TTC549 (cell line): ENCODE data around the gene UBR4.

ENCODE experiments used
- FAIRE-seq: peaks from 2 replicates; lab custom pipeline; 2012; peaks lifted over from hg19 to GRCh38; lab: Jason Lieb, UNC

The UBR4 gene

DNA sequence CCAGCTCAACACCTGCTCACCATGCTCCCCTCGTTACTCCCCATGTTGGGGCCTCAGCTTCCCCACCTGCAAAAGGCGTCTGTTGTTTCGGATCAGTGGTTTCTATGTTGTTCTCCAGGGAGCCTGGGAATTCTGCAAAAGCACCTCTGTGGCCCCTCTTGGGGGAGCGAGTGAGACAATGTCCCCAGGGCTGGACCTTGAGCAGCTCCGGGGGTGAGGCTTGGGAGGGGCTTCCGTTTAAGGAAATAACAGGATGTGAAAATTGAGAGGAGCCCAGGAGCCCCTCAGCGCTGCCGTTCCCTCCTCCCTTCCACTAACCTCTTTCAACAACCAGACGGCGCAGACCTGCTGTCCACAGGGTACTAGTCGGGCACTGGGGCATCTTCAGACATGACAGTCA lies 155.1 kb downstream of the UBR4 start:
- FAIRE-seq = no peak

DNA sequence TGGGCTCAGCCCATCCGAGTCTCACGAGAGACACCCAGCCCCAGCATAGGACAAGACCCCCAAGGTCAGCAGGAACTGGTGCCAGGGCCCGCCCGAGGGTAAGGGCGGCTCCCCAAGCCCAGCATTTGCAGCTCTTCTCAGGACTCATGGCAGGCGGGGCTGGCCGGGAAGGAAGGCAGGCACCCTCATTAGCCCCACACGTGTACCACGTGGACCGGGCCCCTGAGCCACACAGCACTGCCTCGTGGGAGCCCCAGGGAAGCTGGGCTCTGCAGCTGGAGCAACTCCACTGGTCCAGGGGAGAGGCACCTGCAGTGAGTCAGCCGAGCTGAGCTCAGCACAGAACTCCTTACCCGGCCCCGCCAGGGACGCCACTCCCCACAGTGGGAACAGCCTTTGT lies 155.8 kb downstream of the UBR4 start:
- no peak for FAIRE-seq

DNA sequence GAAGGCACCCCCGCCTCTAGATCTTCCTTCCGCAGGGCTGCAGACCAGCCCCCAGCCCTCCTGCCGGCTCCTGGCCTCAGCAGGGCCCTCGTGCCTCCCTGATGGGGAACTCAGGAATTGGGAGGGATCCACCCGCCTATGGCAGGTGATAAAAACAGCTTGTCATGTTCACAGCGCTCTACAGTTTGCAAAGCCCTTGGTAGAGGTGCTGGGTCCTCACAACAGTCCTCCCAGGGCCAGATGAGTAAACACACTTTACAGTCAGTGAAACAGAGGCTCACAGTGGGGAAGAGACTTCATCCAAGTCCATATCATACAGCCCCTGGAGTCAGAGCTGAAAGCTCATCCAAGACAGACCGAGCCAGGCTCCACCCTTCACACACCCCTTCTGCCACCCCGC lies 156.6 kb downstream of the UBR4 start:
- FAIRE-seq = no peak

DNA sequence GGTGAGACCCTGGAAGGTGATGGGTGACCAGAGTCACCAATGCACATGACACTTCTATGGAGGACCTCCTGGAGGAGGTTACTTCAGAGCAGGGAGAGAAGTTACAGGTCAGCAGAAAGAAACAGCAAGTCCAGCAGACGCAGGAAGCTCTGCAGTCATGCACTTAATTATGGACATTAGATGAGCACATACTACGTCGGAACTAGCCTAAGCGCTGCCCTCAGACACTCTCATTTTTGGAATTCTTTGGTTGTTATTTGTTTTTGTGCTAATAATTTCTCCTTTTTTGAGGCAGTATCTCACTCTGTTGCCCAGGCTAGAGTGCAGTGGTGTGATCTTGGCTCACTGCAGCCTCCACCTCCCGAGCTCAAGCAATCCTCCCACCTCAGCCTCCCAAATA lies 160.3 kb downstream of the UBR4 start:
- no peak for FAIRE-seq

DNA sequence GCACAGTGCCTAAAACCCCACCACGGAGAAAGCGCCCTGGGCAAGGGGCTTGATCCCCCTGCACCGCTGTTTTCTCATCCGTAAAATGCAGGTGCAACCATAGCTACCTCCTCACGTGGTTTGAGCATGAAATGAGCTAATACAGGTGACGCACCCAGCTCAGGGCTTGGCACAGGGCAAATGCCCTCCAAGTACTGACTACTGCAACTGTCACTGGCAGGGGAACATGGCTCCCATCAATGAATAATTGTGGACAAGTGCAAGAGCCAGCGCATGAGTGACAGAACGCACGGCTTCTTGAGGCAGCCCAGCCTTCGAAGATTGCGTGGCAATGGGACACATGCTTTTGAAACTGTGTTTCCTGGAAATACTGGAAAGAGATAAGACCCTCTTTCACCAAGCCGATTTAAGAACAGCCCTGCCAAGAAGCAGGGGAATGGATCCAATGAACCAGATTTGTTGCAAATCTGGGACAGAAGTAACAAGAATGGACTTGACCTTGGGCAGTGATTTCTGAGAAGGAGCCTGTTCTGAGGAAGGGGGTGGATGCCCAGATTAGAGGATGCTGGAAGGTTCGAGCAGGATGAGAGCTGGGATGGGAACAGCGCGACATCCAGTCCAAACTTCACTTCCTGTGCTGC lies 160.8 kb downstream of the UBR4 start:
- FAIRE-seq = no peak

DNA sequence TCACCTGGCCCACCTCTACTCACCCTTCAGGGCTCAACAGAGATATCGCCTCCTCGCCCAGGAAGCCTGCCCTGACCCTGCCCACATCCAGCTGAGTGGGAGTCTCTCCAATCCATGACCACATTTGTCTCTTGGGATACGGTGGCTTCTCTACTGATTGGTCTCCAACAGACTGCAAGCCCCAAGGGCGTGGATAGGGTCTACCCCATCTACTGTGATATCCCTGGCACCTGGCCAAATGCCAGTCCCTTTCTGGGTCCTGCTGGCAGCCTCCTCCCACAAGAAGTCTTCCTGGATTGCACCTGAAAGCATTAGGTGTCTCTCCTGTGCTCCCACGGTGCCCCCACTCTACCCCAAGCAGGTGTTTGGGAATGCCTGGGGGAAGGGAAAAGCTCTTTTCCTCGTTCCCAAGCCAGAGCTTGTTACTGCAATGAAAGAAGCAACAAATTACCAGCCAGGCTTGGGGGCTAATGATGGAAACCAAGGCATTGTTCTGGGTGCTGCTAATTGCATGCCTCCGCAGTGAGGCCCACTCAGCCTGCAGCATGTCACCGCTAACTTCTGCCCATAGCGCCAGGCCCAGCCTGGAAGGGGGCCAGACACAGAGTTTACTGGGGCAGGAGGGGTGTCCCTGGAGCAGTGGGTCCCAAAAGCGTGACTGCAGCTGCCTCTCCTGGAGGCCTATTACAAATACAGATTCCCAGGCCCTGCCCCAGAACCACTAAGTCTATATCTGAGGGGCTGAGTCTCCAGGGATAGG lies 162.9 kb downstream of the UBR4 start:
- no peak for FAIRE-seq

DNA sequence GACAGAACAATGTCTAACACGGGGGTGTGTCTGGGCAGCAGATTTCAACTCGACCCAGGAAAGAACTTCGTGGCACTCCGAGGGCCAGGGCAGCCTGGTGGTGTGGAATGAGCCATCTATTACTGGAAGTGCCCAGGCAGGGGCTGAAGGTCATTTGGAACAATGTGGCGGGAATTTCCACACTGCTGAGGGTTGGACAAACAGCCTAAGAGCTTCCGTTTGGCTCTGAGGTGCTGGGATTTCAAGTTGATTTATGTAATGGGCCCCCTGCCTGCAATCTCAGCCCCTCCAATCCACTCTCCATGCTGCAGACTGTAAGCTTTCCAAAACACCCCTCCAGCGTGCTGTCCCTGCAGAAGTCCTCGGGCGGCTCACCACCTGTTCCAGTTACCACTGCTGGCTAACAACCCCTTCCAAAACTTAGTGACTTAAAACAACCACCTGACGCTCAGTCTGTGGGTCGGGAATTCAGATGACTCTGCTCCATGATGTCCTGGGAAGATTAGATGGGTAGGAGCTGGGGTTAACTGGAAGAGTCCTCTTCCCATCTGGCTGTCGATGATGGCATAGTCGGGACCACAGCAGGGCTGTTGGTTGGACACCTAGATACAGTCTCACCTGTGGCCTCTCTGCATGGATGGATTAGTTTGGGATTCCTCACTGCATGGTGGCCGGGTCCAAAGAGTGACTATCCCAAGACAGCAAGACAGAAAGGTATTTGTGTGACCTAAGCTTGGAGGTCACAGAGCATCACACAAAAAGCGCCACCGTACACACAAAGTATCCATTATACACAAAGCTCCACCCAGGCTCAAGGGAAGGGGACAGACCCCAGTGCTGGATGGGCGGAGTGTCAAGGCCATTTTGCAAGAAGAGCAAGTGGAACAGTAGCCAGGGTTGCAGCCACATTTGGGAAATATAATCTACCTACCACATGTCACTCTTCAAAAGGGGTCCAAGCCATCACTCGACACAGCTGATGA lies 163.9 kb downstream of the UBR4 start:
- FAIRE-seq = no peak

DNA sequence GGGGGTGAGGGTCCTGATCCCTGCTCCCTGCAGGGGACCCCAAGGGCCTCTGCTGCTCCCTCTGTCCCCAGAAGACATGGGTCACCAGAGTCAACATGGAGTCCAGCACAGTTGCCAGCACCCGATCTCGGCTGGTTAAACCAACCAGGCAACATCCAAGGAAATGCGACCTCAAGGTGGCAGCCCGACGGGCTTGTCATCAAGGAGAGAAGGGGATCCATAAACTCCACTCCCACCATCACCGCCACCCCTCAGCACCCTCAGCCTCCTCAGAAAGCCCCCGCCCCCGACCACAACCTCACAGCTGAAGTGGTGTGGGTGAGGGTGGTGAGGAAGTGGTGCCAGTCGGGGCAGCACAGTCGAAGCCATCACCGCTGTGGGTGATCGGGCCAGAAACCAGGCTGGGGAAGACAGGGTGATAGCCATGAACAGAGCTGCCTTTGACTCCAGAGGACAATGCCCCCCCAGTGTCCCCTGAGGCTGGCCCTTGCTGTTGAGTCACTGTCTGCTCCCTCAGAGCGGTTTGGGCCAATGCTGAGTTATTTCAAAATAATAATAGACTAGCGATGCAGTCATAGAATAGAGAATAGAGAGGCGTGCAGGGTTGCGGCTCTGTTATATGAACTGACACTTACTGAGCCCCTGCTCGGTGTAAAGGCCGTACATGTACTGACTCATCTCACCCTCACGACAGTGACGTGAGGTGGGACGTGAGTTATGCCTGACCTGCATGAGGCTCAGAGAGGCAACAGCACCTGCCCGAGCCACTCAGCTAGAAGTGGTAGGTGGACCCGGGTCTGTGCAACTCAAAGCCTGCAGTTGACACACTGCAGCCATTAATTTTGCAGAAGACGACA lies 164.9 kb downstream of the UBR4 start:
- FAIRE-seq = no peak

DNA sequence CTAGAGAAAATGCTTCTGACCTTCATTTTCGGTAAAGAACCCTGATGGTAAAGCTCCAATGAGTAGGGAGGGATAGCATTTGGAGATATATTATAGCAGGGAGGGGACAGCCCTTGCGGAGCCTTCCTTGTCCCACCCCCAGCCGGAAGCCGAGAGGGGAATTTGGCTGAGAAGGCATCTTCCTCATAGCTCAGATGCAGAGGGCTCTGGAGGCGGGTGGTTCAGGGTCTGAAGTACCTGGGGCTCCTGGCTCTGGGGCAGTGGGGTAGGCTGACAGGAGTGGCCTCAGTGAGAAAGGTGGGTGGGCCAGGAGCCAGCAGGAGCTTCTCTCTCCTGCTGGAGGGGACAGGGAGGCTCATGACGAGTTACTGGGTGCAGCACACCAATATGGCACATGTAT lies 165.6 kb downstream of the UBR4 start:
- FAIRE-seq = no peak

DNA sequence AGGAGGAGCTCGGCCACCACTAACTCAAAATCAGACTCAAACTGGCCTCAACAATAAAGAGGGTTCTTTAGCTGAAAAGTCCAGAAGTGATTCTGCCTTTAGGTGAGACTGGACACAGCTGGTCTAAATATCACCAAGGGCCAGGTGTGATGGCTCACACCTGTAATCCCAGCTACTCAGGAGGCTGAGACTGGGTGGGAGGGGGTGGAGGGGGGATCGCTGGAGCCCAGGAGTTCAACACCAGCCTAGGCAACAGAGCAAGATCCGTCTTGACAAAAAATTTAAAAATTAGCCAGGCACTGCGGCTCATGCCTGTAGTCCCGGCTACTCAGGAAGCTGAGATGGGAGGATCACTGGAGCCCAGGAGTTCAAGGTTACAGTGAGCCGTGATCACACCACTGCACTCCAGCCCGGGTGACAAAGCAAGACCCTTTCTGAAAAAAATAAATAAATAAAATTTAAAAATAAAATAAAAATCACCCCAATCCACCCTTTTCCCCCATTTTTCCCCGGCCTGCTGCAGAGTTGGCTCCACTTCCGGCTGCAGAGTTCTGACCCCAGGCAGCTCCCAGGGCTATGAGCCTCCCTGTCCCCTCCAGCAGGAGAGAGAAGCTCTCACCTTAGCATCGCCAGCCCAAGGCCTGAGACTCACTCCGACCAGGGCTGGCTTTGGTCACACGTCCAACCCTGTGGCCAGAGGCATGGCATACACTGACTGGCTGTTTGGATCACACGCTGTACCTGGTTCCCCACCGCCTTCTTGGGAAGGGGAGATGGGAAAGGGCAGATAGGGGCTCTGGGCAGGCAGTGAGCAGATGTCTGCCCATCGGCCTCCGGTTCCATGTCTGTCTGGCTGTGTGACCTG lies 166.3 kb downstream of the UBR4 start:
- FAIRE-seq = no peak

DNA sequence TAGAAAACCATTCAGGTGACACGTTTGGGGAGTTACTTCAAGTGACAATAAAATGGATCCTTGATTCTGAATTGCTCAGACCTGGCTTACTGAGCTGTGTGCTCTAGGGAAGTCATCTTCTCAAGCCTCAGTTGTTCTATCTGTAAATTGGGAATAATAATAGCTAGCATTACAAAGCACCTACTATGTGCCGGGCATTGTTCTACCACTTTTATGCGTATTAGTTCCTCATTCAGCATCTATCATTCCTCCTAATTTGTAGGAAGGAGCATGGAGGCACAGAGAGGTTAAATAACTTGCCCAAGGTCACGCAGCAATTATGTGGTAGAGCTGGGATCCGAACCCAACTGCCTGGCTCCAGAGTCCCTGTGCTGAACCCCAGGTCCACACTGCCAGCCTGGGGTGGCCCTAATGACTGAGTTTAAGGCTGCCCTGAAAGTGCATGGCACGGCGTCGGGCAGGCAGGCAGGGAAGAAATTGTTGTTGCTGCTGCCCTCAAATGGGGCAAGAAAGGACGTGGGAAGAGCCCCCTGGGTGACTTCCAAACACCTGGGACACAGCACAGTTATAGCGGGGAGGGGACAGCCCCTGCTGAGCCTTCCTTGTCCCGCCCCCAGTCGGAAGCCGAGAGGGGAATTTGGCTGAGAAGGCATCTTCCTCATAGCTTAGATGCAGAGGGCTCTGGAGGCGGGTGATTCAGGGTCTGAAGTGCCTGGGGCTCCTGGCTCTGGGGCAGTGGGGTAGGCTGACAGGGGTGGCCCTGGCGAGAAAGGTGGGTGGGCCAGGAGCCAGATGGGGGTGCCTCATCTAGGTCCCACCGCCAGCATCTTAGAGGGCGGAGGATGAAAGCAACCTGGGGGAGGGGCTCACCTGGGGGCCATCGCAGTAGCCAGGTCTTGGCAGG lies 167.1 kb downstream of the UBR4 start:
- FAIRE-seq = no peak

DNA sequence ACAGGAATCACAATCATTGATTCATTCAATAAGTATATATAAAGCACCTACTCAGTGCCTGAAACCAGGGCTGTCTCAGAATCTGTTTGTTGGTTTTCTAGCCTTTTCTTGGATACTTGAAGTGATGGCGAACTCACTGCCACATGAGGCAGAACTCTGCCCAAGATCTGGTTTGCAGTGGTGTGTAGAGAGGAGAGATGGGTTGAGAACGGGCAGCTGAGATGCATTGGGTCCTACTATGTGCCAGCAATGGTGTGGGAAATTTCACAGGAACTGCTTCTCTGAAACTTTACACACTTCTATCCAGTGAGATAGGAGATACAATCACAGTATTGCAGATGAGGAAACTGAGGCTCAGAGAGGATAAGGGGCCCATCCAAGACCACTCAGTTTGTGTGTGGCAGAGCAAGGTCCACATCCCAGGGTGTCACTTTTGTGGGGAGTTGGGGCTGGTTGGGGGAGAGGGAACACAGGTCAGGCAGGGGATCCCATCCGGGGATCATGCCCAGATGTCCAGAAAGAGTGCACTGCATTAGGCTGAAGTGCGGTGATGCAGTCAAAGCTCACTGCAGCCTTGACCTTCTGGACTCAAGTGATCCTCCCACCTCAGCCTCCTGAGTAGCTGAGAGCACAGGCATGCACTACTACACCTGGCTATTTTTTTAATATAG lies 169.9 kb downstream of the UBR4 start:
- FAIRE-seq = no peak

DNA sequence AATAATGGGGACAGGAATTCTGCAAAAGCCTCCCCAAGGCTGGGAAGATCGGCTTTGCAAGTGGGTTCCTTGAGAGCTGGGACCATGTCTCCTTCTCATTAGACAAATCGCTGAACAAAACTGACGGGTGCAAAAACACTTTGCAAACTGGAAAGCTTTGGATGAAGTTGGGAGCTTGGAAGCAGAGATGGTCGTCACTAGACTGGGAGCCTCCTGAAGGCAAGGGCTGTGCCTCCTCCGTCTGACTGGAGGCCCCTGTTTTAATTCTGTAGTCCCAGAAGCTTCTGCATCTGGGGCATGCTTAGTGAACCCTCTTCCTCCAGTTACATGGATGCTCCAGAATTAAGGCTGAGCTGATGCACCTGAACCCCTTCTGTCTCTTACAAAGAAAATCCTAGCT lies 171.3 kb downstream of the UBR4 start:
- no peak for FAIRE-seq

DNA sequence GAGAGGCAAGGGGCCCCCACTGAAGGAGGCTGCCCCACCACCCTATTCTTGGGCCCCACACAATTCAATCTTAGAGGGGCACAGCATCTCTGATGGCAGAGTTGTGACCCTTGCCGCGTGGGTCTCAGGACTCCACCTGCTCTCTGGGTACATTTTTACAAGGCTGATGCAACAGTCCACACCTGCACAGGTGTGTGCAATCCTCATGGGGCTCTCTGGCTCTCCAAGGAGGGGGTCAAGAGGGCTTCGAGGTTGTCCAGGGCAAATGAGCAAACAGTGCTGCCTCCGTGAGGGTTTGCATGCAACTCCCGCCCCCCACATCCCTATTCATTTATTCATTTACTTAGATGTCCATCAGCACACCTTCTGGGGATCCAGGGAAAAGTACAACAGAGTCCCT lies 172.0 kb downstream of the UBR4 start:
- FAIRE-seq = no peak

DNA sequence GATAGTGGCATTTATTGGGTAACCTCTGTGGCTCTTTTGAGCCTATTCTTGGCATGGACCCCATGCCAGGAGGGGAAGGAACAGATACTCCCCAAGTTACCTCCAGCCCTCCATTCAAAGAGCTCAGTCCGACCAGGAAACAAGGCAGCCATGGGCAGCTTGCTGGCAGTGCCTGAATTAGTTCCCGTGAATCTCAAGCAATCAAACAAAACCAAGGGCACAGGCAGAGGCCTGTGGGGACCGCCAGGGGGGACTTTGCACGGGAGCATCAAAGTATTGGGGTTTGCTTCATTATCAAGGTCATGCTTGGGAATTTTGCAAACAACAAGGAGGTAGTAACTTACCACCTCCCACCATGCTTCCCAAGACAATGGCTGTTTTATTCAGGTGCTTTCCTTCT lies 172.4 kb downstream of the UBR4 start:
- FAIRE-seq = no peak

DNA sequence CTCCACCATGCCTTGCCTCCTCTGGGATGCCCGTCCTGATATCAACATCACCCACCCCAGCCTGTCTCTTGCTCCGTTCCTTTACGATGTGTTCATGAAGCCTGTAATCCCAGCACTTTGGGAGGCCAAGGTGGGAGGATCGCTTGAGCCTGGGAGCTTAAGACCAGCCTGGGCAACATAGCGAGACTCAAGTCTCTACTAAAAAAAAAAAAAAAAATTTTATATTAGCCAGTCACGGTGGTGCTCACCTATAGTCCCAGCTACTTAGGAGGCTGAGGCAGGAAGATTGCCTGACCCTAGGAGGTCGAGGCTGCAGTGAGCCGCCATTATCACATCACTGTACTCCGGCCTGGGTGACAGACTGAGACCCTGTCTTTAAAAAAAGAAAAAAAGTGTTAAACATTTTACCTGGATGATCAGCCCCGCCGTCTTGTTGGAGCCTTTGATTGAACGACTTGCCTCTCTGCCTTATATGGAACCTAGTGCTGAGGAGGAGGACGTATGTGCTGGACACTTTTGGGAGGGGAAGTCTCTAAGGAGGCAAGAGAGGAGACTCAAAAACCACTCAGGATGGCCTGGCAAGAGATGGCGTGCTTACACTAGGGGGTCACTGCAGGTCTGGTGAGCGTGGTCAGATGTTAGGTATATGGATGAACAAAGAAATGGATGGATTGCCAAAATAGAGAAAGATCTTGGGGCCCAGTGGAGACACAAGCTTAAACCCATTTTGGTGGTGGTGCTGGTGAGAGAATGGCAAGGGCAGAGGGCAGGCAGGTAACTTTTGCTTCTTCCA lies 173.1 kb downstream of the UBR4 start:
- no peak for FAIRE-seq

DNA sequence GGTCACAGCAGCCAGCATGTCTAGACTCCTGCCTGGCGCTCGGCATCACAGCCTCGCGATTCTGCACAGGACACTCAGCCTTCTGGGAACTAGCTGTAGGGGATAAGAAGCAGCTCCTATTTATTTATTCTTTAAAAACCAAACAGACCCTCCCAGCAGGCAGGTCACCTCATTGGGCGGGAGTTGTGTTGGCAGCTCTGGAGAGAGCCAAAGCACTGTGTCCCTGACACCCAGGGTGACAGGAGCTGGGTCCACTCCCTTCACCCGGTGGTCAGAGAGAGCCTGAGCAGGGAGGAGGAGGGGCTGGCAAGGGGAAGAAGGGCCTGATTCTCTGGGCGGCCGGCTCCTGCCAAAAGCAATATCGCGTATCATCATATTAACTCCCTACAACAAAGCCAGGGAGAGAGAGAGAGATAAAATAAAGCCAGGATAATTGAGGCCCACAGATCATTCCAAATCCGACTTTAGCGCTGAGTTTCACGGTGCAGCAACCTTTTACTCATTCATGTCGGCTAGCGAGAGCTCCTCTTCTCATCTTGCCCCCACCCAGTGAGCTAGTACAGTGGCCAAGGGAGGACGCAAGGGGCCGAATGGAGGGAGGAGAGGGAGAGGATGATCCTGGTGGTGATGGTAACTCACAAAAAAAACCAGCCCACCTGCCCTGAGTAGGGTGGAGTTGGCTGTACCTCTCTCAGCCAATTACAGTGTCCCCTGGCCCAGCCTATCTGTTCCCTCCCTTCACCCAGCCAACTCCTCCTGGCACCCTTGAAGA lies 173.8 kb downstream of the UBR4 start:
- no peak for FAIRE-seq
